ENCODE measurements around the gene CDKN2B.
"Not testable (repeated sequence)": the region's sequence is repeated elsewhere in the genome, so short reads cannot be mapped to it uniquely, and the experiment has no call there.

Gene CDKN2B

DNA sequence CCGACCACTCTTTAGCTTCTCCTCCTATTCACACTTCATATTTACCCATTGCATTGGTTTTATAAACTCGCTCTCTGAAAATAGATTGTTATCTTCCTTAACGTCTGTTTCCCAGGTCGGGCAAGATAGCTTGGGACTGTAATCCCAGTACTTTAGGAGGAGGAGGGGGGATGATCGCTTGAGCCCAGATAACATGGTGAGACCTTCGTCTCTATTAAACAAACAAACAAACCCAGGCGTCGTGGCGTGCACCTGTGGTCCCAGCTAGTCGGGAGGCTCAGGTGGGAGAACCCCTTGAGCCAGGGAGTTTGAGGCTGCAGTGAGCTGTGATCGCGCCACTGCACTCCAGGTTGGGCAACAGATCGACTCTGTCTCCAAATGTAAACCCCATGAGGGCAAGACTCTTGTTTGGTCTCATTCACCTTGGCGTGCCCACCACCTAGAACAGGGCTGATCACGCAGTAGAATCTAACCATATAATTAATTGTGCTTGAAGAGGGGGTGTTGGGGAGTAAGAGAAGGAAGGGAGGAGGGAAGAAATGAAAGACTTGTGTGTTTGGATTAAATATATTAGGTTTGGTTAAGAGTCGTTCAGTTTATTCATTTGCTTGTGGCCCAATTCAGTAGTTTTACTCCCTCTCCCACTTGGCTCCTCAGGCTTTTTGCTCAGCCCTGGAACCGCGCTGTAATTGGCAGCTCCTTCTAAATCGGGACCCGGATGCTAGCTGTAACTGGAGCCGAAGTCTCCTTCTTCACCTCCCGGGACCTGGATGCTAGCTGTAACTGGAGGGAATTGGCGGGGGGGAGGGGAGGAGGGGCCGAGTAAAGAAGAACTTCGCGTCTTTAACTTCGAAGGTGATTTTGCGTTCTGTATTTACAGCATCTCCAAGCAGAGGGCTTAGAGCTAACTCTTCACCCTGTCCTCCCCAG is 39.8 kb downstream of the CDKN2B start:
- DNase-seq (ENCODE audit: low spot score), result no peak

DNA sequence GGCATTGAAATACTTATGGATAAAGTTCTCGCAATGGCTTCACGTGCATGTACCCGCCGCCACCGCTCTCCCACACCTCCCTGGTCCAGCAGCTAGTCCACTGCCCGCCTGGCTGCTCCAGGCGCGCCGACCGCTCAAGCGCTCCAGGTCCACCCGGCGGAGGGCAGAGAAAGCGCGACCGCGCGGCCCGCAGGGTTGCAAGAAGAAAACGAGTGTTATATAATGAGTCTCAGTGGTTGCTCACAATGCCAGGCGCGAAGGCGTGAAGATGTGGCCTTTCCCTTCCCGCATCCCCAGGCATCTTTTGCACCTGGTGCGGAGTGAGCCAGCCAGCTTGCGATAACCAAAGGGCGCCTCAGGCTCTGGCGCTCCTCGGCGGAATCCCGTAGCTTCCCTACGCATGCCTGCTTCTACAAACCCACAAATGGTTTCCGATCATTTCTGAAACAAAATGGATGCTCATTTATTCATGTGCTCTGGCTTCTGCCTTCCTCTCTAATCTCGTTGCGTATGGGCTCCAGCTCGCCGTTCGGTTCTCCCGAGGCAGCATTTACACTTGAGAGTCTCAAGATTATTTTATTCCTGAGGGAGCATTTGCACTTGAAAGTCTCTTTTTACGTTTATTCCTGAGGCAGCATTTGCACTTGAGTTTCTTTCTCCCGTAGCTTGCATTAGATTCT is 40.6 kb downstream of the CDKN2B start:
- no peak for DNase-seq (ENCODE audit: low spot score)

DNA sequence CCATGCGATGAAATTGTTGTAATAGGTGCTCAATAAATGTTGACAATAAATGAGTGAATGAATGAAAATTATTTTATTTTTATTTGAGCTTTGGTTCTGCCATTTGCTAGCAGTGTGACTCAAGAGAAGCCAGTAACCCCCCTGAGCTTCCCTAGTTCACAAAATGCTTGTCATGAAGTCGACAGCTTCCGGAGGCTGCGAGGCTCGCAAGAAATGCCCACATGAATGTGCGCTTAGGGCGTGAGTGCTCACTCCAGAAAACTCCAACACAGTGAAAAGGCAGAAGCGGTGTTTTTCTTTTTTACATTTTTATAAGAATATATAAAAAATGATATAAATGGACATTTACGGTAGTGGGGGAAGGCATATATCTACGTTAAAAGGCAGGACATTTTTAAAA is 41.4 kb downstream of the CDKN2B start:
- DNase-seq (ENCODE audit: low spot score), result no peak

DNA sequence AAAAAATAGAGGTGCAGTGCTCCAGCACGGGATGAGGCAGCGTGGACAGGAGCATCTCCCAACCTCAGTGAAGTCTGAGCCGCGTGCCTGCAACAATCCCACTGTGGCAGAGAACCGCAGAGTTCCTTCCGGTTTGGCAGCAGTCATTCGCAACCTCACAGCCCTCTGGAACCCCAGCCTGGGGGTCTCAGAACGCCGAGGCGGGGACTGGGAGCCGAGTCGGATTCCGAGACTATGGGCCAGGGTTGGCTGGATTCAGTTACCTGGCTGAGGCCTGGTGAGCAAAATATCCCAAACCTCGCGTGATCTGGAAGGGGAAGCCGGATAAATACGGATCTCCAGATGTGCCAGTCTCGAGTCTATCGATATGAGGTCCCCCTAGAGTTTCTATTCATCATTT is 41.9 kb downstream of the CDKN2B start:
- no peak for DNase-seq (ENCODE audit: low spot score)

DNA sequence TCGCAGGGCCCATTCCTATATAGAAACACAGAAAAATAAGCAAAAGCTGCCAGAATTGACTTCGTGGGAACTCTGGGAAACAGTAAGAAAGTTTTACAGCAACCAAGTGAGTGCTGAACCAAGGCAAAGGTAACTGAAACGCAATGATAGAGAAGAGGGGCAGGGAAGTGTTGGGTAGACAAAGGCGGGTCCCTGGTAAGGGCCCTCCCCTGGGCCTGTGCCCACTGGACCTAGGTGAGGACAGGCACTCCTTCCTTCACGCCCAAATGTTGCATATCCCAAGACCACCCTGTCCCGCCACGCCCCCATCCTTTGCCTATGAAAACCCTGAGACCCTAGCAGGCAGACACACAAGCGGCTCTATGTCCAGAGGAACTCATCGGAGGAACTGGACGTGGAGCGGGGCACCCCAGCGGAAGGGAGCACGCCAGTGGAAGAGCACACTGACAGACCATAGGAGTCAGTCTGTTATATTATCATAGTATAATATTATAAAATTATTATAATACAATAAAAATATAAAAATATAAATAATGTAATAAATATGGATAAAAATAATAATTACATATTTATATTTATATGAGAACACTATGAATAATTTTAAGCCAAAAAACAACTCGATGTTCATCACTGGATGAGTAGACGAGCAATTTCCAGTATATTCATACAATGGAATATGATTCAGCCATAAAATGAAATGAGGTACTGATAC is 42.8 kb downstream of the CDKN2B start:
- no peak for DNase-seq (ENCODE audit: low spot score)

DNA sequence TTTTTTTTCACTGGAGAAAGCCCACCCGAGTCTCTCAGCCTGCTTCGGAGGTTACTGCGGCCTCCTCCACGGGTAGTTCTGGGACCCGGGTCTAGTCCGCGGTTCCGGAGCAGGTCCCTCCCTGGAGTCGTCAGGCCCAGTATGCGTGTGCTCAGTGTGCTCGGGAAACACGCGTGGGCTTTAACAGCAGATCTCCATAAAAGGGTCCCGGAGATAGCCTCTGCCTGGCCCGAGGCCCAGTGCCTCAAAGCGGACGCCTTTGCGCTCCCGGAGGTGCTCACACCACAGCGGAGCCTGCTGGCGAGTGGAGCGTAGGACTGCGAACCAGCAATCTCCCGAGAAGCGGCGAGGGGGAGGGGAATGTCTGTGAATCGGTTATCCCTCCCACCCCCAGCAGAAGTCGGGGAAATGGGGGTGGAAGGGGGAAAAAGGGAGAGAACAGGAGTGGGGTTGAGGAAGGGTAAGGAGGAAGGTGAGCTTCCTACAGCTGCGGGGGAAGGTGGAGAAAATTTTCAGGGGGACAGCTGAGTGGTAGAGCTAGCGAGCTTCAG is 43.6 kb downstream of the CDKN2B start:
- DNase-seq (ENCODE audit: low spot score), result no peak

DNA sequence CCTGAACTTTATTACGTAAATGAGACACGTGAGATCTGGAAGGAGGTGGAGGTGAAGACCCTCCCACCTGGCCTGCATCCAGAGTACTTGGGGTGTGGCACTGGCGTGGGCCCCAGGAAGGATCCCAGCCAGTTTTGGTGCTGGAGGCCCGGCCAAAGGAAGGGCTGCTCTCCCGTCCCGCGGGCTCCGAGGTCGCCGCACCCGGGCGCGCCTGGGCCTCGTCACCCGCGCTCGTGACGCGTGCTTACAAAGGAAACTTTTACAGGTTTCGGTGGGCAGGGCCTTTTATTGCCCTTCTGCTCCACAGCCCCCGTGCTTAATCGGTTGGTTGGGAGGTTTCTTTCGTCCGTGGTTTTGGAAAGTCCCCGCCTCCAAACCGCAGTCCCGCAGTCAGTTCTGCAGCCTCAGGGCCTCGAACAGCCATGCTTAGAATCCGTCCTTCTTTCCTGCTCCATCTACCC is 44.1 kb downstream of the CDKN2B start:
- no peak for DNase-seq (ENCODE audit: low spot score)

DNA sequence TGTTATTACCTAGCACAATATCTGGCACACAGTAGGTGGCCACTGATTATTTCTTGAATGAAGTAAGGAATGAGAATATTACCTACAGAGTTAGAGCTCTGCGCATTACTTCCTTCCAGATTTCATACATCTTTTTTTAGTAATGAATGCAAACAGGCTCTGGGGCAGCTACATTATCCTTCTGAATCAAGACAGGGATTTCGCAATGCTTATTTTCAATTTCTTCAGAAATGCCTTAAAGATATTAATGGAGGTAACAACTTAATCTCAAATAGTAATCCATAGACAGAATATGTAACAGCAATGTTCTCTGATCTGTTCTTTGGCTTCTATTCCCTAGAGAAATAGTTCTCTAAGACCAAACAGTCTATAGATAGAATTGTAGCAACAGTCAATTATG is 47.5 kb downstream of the CDKN2B start:
- DNase-seq (ENCODE audit: low spot score), result no peak

DNA sequence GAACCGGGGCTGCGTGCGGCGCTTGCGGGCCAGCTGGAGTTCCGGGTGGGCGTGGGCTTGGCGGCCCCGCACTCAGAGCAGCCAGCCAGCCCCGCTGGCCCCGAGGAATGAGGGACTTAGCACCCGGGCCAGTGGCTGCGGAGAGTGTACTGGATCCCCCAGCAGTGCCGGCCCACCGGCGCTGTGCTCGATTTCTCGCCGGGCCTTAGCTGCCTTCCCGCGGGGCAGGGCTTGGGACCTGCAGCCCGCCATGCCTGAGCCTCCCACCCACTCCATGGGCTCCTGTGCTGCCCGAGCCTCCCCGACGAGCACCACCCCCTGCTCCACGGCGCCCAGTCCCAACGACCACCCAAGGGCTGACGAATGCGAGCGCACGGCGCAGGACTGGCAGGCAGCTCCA is 49.8 kb downstream of the CDKN2B start:
- not testable (repeated sequence) for DNase-seq (ENCODE audit: low spot score)

DNA sequence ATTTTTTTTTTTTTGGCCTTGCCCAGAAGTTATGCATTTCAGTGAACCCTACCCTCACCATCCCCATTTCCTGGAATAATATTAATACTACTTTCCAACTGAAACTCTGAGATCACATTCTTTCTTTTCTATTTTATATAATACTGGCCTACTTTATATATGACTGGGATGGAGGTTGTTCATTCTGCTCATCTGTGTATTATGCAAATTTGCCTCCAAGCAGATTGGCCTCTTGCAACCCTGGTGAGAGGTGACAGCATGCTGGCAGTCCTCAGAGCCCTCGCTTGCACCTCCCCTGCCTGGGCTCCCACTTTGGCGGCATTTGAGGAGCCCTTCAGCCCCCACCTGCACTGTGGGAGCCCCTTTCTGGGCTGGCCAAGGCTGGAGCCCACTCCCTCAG is 50.3 kb downstream of the CDKN2B start:
- DNase-seq (ENCODE audit: low spot score), result no peak

All from cerebellar cortex (tissue), 1 donor.